Neural progenitor cell (in vitro differentiated cells): ENCODE results near the gene TMEM214. TPM values are rescaled to one million over a fixed set of nuclear protein-coding genes. Genes with fewer than 3 reads are reported as not detected.

ENCODE experiments used
- DNase-seq: peaks from one replicate; pipeline ENCODE4 v3.0.0-alpha.2; 2016; ENCODE audit warnings: low spot score
- H2AFZ ChIP-seq: fragments of 200-600 bp; sonication (generic); replicated peaks from 2 replicates; pipeline ENCODE4 v1.6.1; 2016; ENCODE audit warnings: antibody characterized with exemption
- H3F3A ChIP-seq: fragments of 200-600 bp; sonication (generic); 2 replicates; pipeline ENCODE4 v1.6.1; 2016; ENCODE audit warnings: antibody characterized with exemption, low read depth
- H3K27ac ChIP-seq: fragments of 200-600 bp; sonication (generic); 2 replicates; pipeline ENCODE4 v1.5.1; 2016; ENCODE audit warnings: mild to moderate bottlenecking
- H3K27me3 ChIP-seq: fragments of 200-600 bp; sonication (generic); 2 replicates; pipeline ENCODE4 v1.6.1; 2016; ENCODE audit warnings: mild to moderate bottlenecking, moderate library complexity
- H3K36me3 ChIP-seq: fragments of 200-600 bp; sonication (generic); 2 replicates; pipeline ENCODE4 v1.5.1; 2016
- H3K4me1 ChIP-seq: fragments of 200-600 bp; sonication (generic); 2 replicates; pipeline ENCODE4 v1.6.1; 2016; ENCODE audit warnings: mixed run types
- H3K4me2 ChIP-seq: fragments of 200-600 bp; sonication (generic); 2 replicates; pipeline ENCODE4 v1.6.1; 2016
- H3K4me3 ChIP-seq: fragments of 200-600 bp; sonication (generic); 2 replicates; pipeline ENCODE4 v1.5.1; 2016
- H3K79me2 ChIP-seq: fragments of 200-600 bp; sonication (generic); 2 replicates; pipeline ENCODE4 v1.6.1; 2016; ENCODE audit warnings: low read depth
- H3K9ac ChIP-seq: fragments of 200-600 bp; sonication (generic); 2 replicates; pipeline ENCODE4 v1.6.1; 2016
- H3K9me3 ChIP-seq: fragments of 200-600 bp; sonication (generic); 2 replicates; pipeline ENCODE4 v1.5.1; 2016; ENCODE audit warnings: low read depth
- H4K20me1 ChIP-seq: fragments of 200-600 bp; sonication (generic); 2 replicates; pipeline ENCODE4 v1.6.1; 2016; ENCODE audit warnings: low read depth
- H3K27ac Mint-ChIP-seq: 3 replicates; pipeline ENCODE4 v1.8.0; 2021; ENCODE audit warnings: mixed read lengths
- H3K27me3 Mint-ChIP-seq: 2 replicates; pipeline ENCODE4 v1.8.0; 2022; ENCODE audit warnings: low read depth, mild to moderate bottlenecking, inconsistent platforms, moderate library complexity, mixed read lengths; ENCODE audit not compliant: insufficient read depth
- H3K36me3 Mint-ChIP-seq: 3 replicates; pipeline ENCODE4 v1.8.0; 2021; ENCODE audit warnings: mixed read lengths
- H3K4me1 Mint-ChIP-seq: 3 replicates; pipeline ENCODE4 v1.8.0; 2021; ENCODE audit warnings: mixed read lengths
- H3K4me3 Mint-ChIP-seq: 3 replicates; pipeline ENCODE4 v1.8.0; 2021; ENCODE audit warnings: mild to moderate bottlenecking, moderate library complexity, mixed read lengths
- H3K9me3 Mint-ChIP-seq: 3 replicates; pipeline ENCODE4 v1.8.0; 2020; ENCODE audit warnings: mixed read lengths
- EZH2 ChIP-seq: fragments of 200-600 bp; sonication (generic); IDR thresholded peaks from 2 replicates; pipeline ENCODE4 v1.6.1; 2017; ENCODE audit warnings: antibody characterized with exemption, mild to moderate bottlenecking, moderate library complexity
- EZH2phosphoT487 ChIP-seq: fragments of 200-600 bp; sonication (generic); IDR thresholded peaks from 2 replicates; pipeline ENCODE4 v1.6.1; 2017; ENCODE audit warnings: antibody characterized with exemption
- total RNA-seq: library from RNA; depleted of rRNA; stranded (reverse); fragments of >200 nt; gene quantifications from 2 replicates; pipeline ENCODE4 v1.2.3, GENCODE V29; 2015; ENCODE audit warnings: low replicate concordance
- TF ChIP-seq, protein P1 (sequence below): fragments of 200-600 bp; sonication (generic); IDR thresholded peaks from 2 replicates; pipeline ENCODE4 v1.5.1; 2017; ENCODE audit warnings: antibody characterized with exemption, mild to moderate bottlenecking

The TMEM214 gene
- total RNA-seq, 1 donor from 2014 or later, result 18.1 TPM

DNA sequence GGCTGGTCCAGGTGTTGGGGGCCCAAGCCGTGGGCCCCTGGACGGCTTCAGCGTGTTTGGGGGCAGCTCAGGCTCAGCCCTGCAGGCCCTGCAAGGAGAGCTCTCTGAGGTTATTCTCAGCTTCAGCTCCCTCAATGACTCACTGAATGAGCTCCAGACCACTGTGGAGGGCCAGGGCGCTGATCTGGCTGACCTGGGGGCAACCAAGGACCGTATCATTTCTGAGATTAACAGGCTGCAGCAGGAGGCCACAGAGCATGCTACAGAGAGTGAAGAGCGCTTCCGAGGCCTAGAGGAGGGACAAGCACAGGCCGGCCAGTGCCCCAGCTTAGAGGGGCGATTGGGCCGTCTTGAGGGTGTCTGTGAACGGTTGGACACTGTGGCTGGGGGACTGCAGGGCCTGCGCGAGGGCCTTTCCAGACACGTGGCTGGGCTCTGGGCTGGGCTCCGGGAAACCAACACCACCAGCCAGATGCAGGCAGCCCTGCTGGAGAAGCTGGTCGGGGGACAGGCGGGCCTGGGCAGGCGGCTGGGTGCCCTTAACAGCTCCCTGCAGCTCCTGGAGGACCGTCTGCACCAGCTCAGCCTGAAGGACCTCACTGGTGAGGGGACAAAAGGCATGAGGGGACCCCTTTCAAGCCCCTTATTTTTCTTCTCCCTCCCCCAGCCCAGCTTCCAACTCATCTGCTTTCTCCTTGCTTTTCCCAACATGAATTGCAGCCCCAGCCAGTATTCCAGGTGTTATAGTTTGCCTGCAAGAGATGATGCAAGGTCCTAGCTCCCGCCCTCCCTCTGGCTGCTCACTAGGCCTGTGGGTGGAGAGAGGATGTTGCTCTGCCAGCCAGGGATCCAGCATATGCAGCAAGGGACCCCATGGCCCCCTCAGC, 50.9 kb downstream of the TMEM214 start:
- H3F3A ChIP-seq, result peaks cover 23% of the 10 kb centered on the region
- H3K79me2 ChIP-seq, result peaks cover 3% of the 10 kb centered on the region
- peaks cover 19% of the 10 kb centered on the region for H3K4me1 ChIP-seq
- H3K4me1 Mint-ChIP-seq, result peaks cover 35% of the 10 kb centered on the region
- H3K36me3 Mint-ChIP-seq, result no peaks in the 10 kb centered on the region
- H2AFZ ChIP-seq, result no peak overlapping the region
- peak overlapping the region; percentile 66 for H3K27ac Mint-ChIP-seq
- peaks cover 19% of the 10 kb centered on the region for H3K27me3 ChIP-seq
- no peak for TF ChIP-seq EZH2phosphoT487
- TF ChIP-seq, protein P1, sequence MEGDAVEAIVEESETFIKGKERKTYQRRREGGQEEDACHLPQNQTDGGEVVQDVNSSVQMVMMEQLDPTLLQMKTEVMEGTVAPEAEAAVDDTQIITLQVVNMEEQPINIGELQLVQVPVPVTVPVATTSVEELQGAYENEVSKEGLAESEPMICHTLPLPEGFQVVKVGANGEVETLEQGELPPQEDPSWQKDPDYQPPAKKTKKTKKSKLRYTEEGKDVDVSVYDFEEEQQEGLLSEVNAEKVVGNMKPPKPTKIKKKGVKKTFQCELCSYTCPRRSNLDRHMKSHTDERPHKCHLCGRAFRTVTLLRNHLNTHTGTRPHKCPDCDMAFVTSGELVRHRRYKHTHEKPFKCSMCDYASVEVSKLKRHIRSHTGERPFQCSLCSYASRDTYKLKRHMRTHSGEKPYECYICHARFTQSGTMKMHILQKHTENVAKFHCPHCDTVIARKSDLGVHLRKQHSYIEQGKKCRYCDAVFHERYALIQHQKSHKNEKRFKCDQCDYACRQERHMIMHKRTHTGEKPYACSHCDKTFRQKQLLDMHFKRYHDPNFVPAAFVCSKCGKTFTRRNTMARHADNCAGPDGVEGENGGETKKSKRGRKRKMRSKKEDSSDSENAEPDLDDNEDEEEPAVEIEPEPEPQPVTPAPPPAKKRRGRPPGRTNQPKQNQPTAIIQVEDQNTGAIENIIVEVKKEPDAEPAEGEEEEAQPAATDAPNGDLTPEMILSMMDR, result no peak
- TF ChIP-seq EZH2, result no peak
- no peaks in the 10 kb centered on the region for H3K9me3 Mint-ChIP-seq
- no peak overlapping the region for H3K4me2 ChIP-seq
- no peaks in the 10 kb centered on the region for H3K36me3 ChIP-seq
- no peaks in the 10 kb centered on the region for H3K9me3 ChIP-seq
- no peak overlapping the region for H3K4me3 ChIP-seq
- H3K27ac ChIP-seq, result no peak overlapping the region
- DNase-seq, result no peak
- peaks cover 4% of the 10 kb centered on the region for H3K27me3 Mint-ChIP-seq
- no peak overlapping the region for H3K9ac ChIP-seq
- H4K20me1 ChIP-seq, result no peaks in the 10 kb centered on the region
- peak overlapping the region; percentile 53 for H3K4me3 Mint-ChIP-seq

DNA sequence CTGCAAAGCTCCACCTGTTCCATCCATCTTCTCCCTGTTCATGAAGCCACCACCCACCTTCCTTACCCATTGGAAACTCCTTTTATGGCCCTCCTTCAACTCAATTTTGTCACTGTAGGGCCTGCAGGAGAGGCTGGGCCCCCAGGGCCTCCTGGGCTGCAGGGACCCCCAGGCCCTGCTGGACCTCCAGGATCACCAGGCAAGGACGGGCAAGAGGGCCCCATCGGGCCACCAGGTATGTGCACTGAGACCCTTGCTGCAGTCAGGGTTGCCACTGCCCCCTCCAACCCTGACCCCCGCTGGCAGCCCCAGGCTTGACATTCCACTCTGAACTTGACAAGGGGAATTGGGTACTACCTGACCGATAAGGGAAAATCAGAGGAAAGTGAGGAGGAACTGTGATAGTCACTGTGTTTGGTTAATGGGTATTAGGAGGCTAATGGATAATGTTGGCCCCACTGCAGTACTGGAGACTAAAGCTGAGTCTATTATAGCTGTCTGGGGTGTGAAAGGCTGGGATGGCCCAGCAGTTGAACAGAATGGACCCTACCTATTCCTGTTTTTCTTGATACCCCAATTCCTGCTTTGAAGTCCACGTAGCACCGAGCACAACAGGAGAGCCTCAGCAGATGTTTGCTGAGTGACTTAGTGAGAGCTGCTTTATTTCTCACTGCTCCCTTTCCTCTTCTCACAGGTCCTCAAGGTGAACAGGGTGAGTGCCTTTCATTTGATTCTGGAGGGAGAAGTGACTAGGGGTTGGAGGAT, 51.7 kb downstream of the TMEM214 start:
- Histone ChIP-seq H3K9me3 (no peaks in the 10 kb centered on the region), H3K27ac (no peak overlapping the region), H4K20me1 (no peaks in the 10 kb centered on the region), H3K9ac (no peak overlapping the region), H3K4me2 (no peak overlapping the region), H3K4me1 (peaks cover 15% of the 10 kb centered on the region), H3K27me3 (peaks cover 19% of the 10 kb centered on the region), H2AFZ (no peak overlapping the region), H3K36me3 (no peaks in the 10 kb centered on the region), H3F3A (peaks cover 23% of the 10 kb centered on the region), H3K79me2 (peaks cover 3% of the 10 kb centered on the region), H3K4me3 (no peak overlapping the region)
- Mint-ChIP-seq H3K9me3 (no peaks in the 10 kb centered on the region), H3K27me3 (peaks cover 6% of the 10 kb centered on the region), H3K4me3 (peak overlapping the region; percentile 55), H3K27ac (peak overlapping the region; percentile 66), H3K4me1 (peaks cover 35% of the 10 kb centered on the region), H3K36me3 (no peaks in the 10 kb centered on the region)
- DNase-seq, result no peak
- TF ChIP-seq EZH2, result no peak
- TF ChIP-seq EZH2phosphoT487, result no peak
- TF ChIP-seq, protein P1, result no peak

DNA sequence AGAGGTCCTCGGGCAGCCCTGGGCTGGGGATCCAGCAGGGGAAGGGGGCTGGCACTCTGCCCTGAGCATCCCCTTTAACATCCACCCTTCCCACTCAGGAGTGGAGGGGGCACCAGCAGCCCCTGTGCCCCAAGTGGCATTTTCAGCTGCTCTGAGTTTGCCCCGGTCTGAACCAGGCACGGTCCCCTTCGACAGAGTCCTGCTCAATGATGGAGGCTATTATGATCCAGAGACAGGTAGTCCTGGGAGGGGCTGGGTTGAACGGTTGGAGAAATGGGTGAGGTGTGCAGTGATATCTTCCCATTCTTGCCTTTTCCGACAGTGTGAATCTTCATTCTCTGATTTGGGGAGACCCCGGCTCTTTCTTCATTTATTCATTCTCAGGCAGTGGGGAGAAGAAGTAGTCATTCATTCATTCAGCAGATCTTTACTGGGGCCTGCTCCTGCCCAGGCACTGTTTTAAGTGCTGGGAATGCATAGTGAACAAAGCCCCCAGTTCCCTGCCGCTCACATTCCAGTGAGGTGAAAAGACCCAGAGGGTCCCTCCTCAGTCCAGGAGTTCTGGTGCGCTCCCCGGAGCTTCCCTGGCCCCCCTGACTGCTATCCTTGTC, 52.4 kb downstream of the TMEM214 start:
- Mint-ChIP-seq H3K27ac (no peak overlapping the region), H3K36me3 (no peaks in the 10 kb centered on the region), H3K27me3 (peaks cover 6% of the 10 kb centered on the region), H3K4me1 (peaks cover 31% of the 10 kb centered on the region), H3K4me3 (peak overlapping the region; percentile 73), H3K9me3 (no peaks in the 10 kb centered on the region)
- H3K4me3 ChIP-seq, result peak overlapping the region; percentile 61
- peaks cover 19% of the 10 kb centered on the region for H3K27me3 ChIP-seq
- TF ChIP-seq EZH2 (no peak), EZH2phosphoT487 (no peak)
- TF ChIP-seq, protein P1, result no peak
- no peaks in the 10 kb centered on the region for H3K36me3 ChIP-seq
- H3K79me2 ChIP-seq, result peaks cover 3% of the 10 kb centered on the region
- H3K9me3 ChIP-seq, result no peaks in the 10 kb centered on the region
- H3K4me2 ChIP-seq, result peak overlapping the region; percentile 97
- peak overlapping the region; percentile 89 for H2AFZ ChIP-seq
- peak overlapping the region; percentile 49 for H3K9ac ChIP-seq
- H3F3A ChIP-seq, result peaks cover 23% of the 10 kb centered on the region
- H3K27ac ChIP-seq, result no peak overlapping the region
- DNase-seq, result no peak
- H4K20me1 ChIP-seq, result no peaks in the 10 kb centered on the region
- H3K4me1 ChIP-seq, result peaks cover 15% of the 10 kb centered on the region
